Endothelial cell of umbilical vein (primary cell): ENCODE results near the gene SEMA3G. TPM values are rescaled to one million over a fixed set of nuclear protein-coding genes. Genes with fewer than 3 reads are reported as not detected.

Source experiments
- BruUV-seq: library from RNA; stranded (reverse); fragments of 400-500 nt; replicated peaks from 2 replicates; lab custom pipeline; 2021; lab: Mats Ljungman, UMichigan
- CTCF ChIA-PET: fragments of 300-600, 350-600 bp; sonication (Branson Sonifier 250); formaldehyde crosslinking; loops from one replicate; lab custom pipeline; 2021; ENCODE audit warnings: antibody characterized with exemption, inconsistent platforms; lab: Charles Lee
- POLR2A ChIA-PET: fragments of 300-600, 350-600 bp; sonication (Branson Sonifier 250); formaldehyde crosslinking; loops from one replicate; lab custom pipeline; 2021; ENCODE audit warnings: antibody characterized with exemption, inconsistent platforms; lab: Charles Lee
- DNase-seq: peaks from one replicate; pipeline ENCODE4 v3.0.0-alpha.2; 2011; ENCODE audit warnings: low read depth, low spot score
- FAIRE-seq: peaks from 2 replicates; lab custom pipeline; 2011; peaks lifted over from hg19 to GRCh38; lab: Jason Lieb, UNC
- H2AFZ ChIP-seq: 2 replicates; pipeline ENCODE4 v1.6.0; 2012; ENCODE audit warnings: low read depth, low read length, control low read depth, inconsistent platforms
- H3K27ac ChIP-seq: 2 replicates; pipeline ENCODE4 v1.5.1; 2011; ENCODE audit warnings: low read depth, mild to moderate bottlenecking, control low read depth, low read length, moderate library complexity; ENCODE audit not compliant: insufficient read depth
- H3K27me3 ChIP-seq, 2 experiments: 2 replicates each; pipeline versions ENCODE4 v1.6.0 to v1.6.1; 2011; ENCODE audit warnings: low read length in 2 of 2, mixed read lengths in 1 of 2; ENCODE audit not compliant: control insufficient read depth in 2 of 2, insufficient read depth in 2 of 2
- H3K36me3 ChIP-seq, 2 experiments: 2 replicates in 1 of 2; 3 replicates in 1 of 2; pipeline ENCODE4 v1.5.1; 2011; ENCODE audit warnings: low read length in 2 of 2, mild to moderate bottlenecking in 1 of 2, moderate library complexity in 1 of 2; ENCODE audit not compliant: control insufficient read depth in 2 of 2, insufficient read depth in 2 of 2; ENCODE audit errors: extremely low read depth in 1 of 2
- H3K4me1 ChIP-seq: 3 replicates; pipeline ENCODE4 v1.5.1; 2011; ENCODE audit warnings: mild to moderate bottlenecking, low read length; ENCODE audit not compliant: control insufficient read depth, insufficient read depth; ENCODE audit errors: extremely low read depth
- H3K4me2 ChIP-seq: 2 replicates; pipeline ENCODE4 v1.6.1; 2011; ENCODE audit warnings: low read length, control low read depth, mixed read lengths; ENCODE audit not compliant: insufficient read depth
- H3K4me3 ChIP-seq, 3 experiments: fragments of 200-600 bp in 1 of 3; sonication (generic), shearing (Covaris generic) in 1 of 3; replicated peaks in 1 of 3; 2 replicates each; pipeline ENCODE4 v1.5.1; 2011 to 2016; ENCODE audit warnings: control low read depth in 3 of 3, low read length in 3 of 3, mild to moderate bottlenecking in 2 of 3, inconsistent platforms in 1 of 3, low read depth in 1 of 3, moderate library complexity in 1 of 3; ENCODE audit not compliant: insufficient read depth in 1 of 3
- H3K79me2 ChIP-seq: 2 replicates; pipeline ENCODE4 v1.6.0; 2012; ENCODE audit warnings: low read length, inconsistent platforms; ENCODE audit not compliant: control insufficient read depth, insufficient read depth
- H3K9ac ChIP-seq: replicated peaks from 2 replicates; pipeline ENCODE3; 2011; ENCODE audit warnings: low read length, control low read depth; ENCODE audit not compliant: insufficient read depth; ENCODE audit errors: extremely low read depth
- H3K9me1 ChIP-seq: replicated peaks from 3 replicates; pipeline ENCODE4 v1.6.0; 2011; ENCODE audit warnings: mild to moderate bottlenecking, low read length; ENCODE audit not compliant: control insufficient read depth, insufficient read depth; ENCODE audit errors: extremely low read depth
- H3K9me3 ChIP-seq: replicated peaks from 2 replicates; pipeline ENCODE4 v1.5.1; 2012; ENCODE audit warnings: low read length, inconsistent platforms; ENCODE audit not compliant: control insufficient read depth, insufficient read depth
- H4K20me1 ChIP-seq: replicated peaks from 2 replicates; pipeline ENCODE3; 2011; ENCODE audit warnings: mild to moderate bottlenecking, low read length; ENCODE audit not compliant: control insufficient read depth, insufficient read depth; ENCODE audit errors: extremely low read depth
- EZH2 ChIP-seq: IDR thresholded peaks from 2 replicates; pipeline ENCODE4 v1.6.1; 2012; ENCODE audit warnings: borderline replicate concordance, low read depth, mild to moderate bottlenecking, moderate library complexity, low read length, inconsistent platforms; ENCODE audit not compliant: severe bottlenecking
- FOS ChIP-seq: IDR thresholded peaks from 2 replicates; pipeline ENCODE4 v1.6.1; 2011; ENCODE audit warnings: mild to moderate bottlenecking, low read length, moderate library complexity, borderline replicate concordance; ENCODE audit not compliant: insufficient read depth
- GATA2 ChIP-seq: IDR thresholded peaks from 2 replicates; pipeline ENCODE4 v1.7.0; 2011; ENCODE audit warnings: low read depth, mild to moderate bottlenecking, moderate library complexity, mixed read lengths, low read length; ENCODE audit not compliant: insufficient read length, insufficient read depth
- JUN ChIP-seq: IDR thresholded peaks from 2 replicates; pipeline ENCODE4 v1.6.1; 2011; ENCODE audit warnings: borderline replicate concordance, low read depth; ENCODE audit not compliant: insufficient read length, insufficient read depth
- MYC ChIP-seq: IDR thresholded peaks from one replicate; pipeline ENCODE4 v1.6.1; 2011; ENCODE audit warnings: mild to moderate bottlenecking, low read depth, low read length
- POLR2A ChIP-seq: IDR thresholded peaks from 2 replicates; pipeline ENCODE4 v1.6.1; 2012; ENCODE audit warnings: low read depth, mild to moderate bottlenecking, control low read depth, low read length
- POLR2AphosphoS5 ChIP-seq: IDR thresholded peaks from 2 replicates; pipeline ENCODE4 v1.6.1; 2012; ENCODE audit warnings: low read depth, mild to moderate bottlenecking, control low read depth, low read length, moderate library complexity; ENCODE audit not compliant: insufficient read depth
- dilution Hi-C: fragments of 300-500 bp; cut with MboI; formaldehyde crosslinking; loops from one replicate; pipeline ENCODE4 v1.15.0; 2019; ENCODE audit warnings: low sequenced_read_pairs; ENCODE audit not compliant: extremely low pct_ligation_motif_present
- intact Hi-C: fragments of 100-400 bp; cut with micrococcal nuclease; formaldehyde crosslinking; loops from one replicate; pipeline ENCODE4 v1.10.0; 2022
- polyA plus RNA-seq, 4 experiments: library from polyadenylated mRNA; depleted of rRNA in 3 of 4; stranded (reverse) in 3 of 4; unstranded in 1 of 4; fragments of >200 nt; gene quantifications; 2 replicates each; pipeline versions ENCODE4 v1.2.1 to v1.2.3, GENCODE V29; 2011 to 2012; ENCODE audit warnings: missing spikeins in 1 of 4
- total RNA-seq: library from RNA; stranded (reverse); gene quantifications from 2 replicates; pipeline ENCODE4 v1.2.3, GENCODE V29; 2021
- TF ChIP-seq, protein P1 (sequence below): IDR thresholded peaks from 2 replicates; pipeline ENCODE4 v1.6.1; 2011; ENCODE audit not compliant: insufficient read depth, insufficient read length
- TF ChIP-seq, protein P2 (sequence below), 2 donors: IDR thresholded peaks; 1 replicate in 1 of 2; 2 replicates in 1 of 2; pipeline ENCODE4 v1.5.1; 2011; ENCODE audit warnings: low read length in 2 of 2, mild to moderate bottlenecking in 2 of 2, moderate library complexity in 2 of 2, control low read depth in 1 of 2, inconsistent platforms in 1 of 2, low read depth in 1 of 2; ENCODE audit not compliant: insufficient read depth in 1 of 2; ENCODE audit errors: extremely low read depth in 1 of 2

The SEMA3G gene
- total and polyA plus RNA-seq, 2 donors (not counting 3 experiments of a cell fraction or from before 2014, with no cell fraction given): 22.6 to 27.9 TPM

DNA sequence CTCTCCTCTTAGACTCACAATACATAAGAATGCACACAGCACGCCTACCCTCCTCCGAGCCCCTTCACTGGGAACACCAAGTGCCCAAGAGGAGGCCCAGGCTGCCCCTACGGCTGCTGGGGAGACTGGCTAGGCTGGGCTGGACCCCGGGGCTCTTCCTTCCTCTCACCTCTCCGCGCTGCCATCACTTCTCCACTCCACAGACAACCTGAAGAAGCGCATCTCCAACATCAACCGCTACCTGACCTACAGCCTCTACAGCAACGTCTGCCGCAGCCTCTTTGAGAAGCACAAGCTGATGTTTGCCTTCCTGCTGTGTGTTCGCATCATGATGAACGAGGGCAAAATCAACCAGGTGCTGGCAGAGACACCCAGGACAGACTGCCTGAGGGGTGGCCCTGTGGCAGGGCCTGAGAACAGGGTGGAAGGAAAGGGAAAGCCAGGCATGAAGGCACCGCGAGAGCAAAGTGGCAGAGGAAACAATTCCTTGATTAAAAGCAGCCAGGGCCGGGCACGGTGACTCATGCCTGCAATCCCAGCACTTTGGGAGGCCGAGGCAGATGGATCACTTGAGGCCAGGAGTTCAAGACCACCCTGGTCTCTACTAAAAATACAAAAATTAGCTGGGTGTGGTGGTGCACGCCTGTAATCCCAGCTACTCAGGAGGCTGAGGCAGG, 51.6 kb downstream of the SEMA3G start:
- FAIRE-seq (no peak), DNase-seq (no peak)
- no peak overlapping the region for H3K4me2 ChIP-seq
- intact Hi-C loops (no loop called here), dilution Hi-C loops (no loop called here)
- TF ChIP-seq POLR2AphosphoS5 (no peak), EZH2 (no peak)
- no peaks in the 10 kb centered on the region for H3K9me3 ChIP-seq
- no peaks in the 10 kb centered on the region for H3K9me1 ChIP-seq
- ChIA-PET CTCF (no interaction called here), POLR2A (no interaction called here)
- no peak overlapping the region for H3K27ac ChIP-seq
- H3K4me3 ChIP-seq: no peak overlapping the region
- H3K9ac ChIP-seq: no peak overlapping the region
- H3K79me2 ChIP-seq: no peaks in the 10 kb centered on the region
- no peaks in the 10 kb centered on the region for H4K20me1 ChIP-seq
- no TSS peak for BruUV-seq
- H3K27me3 ChIP-seq: no peaks in the 10 kb centered on the region
- no peaks in the 10 kb centered on the region for H3K4me1 ChIP-seq
- no peaks in the 10 kb centered on the region for H3K36me3 ChIP-seq
- no peak overlapping the region for H2AFZ ChIP-seq

DNA sequence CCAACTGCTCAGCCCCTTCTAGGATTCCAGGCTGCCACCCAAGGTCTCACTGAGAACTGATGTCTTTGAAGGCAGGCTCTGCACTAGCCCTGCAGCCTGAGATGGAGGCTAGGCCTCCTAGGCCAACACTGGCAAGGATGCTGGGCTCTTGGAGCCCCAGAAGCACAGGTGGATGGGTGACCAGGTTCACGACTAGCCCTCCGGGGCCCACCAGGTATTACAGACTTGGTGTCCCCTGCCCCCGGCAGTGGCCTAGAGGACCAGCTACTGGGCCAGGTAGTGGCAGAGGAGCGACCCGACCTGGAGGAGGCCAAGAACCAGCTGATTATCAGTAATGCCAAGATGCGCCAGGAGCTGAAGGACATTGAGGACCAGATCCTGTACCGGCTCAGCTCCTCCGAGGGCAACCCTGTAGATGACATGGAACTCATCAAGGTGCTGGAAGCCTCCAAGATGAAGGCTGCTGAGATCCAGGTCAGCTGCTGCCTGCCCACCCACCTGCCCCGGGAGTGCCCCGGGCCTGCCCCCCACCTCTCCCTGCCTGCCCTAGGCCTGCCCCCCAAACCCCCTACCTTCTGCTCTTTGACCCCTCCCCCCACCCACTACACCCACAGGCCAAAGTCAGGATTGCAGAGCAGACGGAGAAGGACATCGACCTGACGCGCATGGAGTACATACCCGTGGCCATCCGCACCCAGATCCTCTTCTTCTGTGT, 52.5 kb downstream of the SEMA3G start:
- dilution Hi-C loops: no loop called here
- TF ChIP-seq POLR2AphosphoS5: no peak
- TF ChIP-seq, protein P1, sequence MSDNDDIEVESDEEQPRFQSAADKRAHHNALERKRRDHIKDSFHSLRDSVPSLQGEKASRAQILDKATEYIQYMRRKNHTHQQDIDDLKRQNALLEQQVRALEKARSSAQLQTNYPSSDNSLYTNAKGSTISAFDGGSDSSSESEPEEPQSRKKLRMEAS: no peak
- no peak for TF ChIP-seq EZH2
- TF ChIP-seq GATA2: no peak
- TF ChIP-seq POLR2A: no peak
- TF ChIP-seq MYC: no peak
- TF ChIP-seq JUN: no peak
- TF ChIP-seq, protein P2, sequence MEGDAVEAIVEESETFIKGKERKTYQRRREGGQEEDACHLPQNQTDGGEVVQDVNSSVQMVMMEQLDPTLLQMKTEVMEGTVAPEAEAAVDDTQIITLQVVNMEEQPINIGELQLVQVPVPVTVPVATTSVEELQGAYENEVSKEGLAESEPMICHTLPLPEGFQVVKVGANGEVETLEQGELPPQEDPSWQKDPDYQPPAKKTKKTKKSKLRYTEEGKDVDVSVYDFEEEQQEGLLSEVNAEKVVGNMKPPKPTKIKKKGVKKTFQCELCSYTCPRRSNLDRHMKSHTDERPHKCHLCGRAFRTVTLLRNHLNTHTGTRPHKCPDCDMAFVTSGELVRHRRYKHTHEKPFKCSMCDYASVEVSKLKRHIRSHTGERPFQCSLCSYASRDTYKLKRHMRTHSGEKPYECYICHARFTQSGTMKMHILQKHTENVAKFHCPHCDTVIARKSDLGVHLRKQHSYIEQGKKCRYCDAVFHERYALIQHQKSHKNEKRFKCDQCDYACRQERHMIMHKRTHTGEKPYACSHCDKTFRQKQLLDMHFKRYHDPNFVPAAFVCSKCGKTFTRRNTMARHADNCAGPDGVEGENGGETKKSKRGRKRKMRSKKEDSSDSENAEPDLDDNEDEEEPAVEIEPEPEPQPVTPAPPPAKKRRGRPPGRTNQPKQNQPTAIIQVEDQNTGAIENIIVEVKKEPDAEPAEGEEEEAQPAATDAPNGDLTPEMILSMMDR (IDR thresholded peaks at IDR 0.05; ENCODE audit: extremely low read depth in 1 of 2, insufficient read depth in 1 of 2, low read depth in 1 of 2, low read length in 2 of 2): no peak
- no peak for TF ChIP-seq FOS
- intact Hi-C loops: no loop called here
- DNase-seq (no peak), FAIRE-seq (no peak)
- H3K27me3 ChIP-seq: no peaks in the 10 kb centered on the region
- no peaks in the 10 kb centered on the region for H3K9me1 ChIP-seq
- POLR2A ChIA-PET: no interaction called here
- H3K4me1 ChIP-seq: no peaks in the 10 kb centered on the region
- H3K36me3 ChIP-seq: no peaks in the 10 kb centered on the region
- no peaks in the 10 kb centered on the region for H4K20me1 ChIP-seq
- BruUV-seq: no TSS peak
- H3K9me3 ChIP-seq: no peaks in the 10 kb centered on the region
- no peak overlapping the region for H3K27ac ChIP-seq
- H3K4me2 ChIP-seq: no peak overlapping the region
- no peak overlapping the region for H3K9ac ChIP-seq
- no peaks in the 10 kb centered on the region for H3K79me2 ChIP-seq
- H2AFZ ChIP-seq: no peak overlapping the region
- no peak overlapping the region for H3K4me3 ChIP-seq
- CTCF ChIA-PET: no interaction called here
